Body of pancreas (tissue), 4 donors: ENCODE measurements around the gene KBTBD13. TPM values are rescaled to one million over a fixed set of nuclear protein-coding genes. Genes with fewer than 3 reads are reported as not detected.

Source experiments
- ATAC-seq: fragments of 150-250 bp; one replicate; pipeline ENCODE4 v1.9.1; 2016
- DNase-seq, 4 donors: peaks; one replicate each; pipeline ENCODE4 v3.0.0-alpha.2; 2019
- H3K27ac ChIP-seq, 4 donors: fragments of 200-600 bp; sonication (generic); 1 replicate in 3 of 4; 2 replicates in 1 of 4; pipeline versions ENCODE4 v1.5.1 to v1.6.1; 2016 to 2019; ENCODE audit warnings: mild to moderate bottlenecking in 1 of 4, mixed read lengths in 1 of 4, moderate library complexity in 1 of 4
- H3K27me3 ChIP-seq, 2 donors: fragments of 200-600 bp; sonication (generic); one replicate each; pipeline ENCODE4 v1.6.0; 2016; ENCODE audit warnings: mild to moderate bottlenecking in 1 of 2
- H3K36me3 ChIP-seq, 2 donors: fragments of 200-600 bp; sonication (generic); replicated peaks in 1 of 2; 2 replicates each; pipeline ENCODE4 v1.5.1; 2016; ENCODE audit warnings: low read depth in 2 of 2; ENCODE audit not compliant: insufficient read depth in 1 of 2
- H3K4me1 ChIP-seq: fragments of 200-600 bp; sonication (generic); one replicate; pipeline ENCODE4 v1.6.0; 2016
- H3K4me3 ChIP-seq, 2 donors: fragments of 200-600 bp; sonication (generic); 1 replicate in 1 of 2; 2 replicates in 1 of 2; pipeline ENCODE4 v1.5.1; 2016 to 2019
- H3K9me3 ChIP-seq, 3 donors: fragments of 200-600 bp; sonication (generic); 1 replicate in 2 of 3; 2 replicates in 1 of 3; pipeline ENCODE4 v1.5.1; 2016
- CTCF ChIP-seq, 7 experiments: fragments of 450-650 bp in 4 of 7; fragments of 200-600 bp in 3 of 7; sonication (generic) in 3 of 7; IDR thresholded peaks; one replicate each; pipeline ENCODE4 v1.5.1; 2016 to 2019; ENCODE audit warnings: antibody characterized with exemption in 7 of 7
- POLR2A ChIP-seq, 3 donors: fragments of 450-650 bp; IDR thresholded peaks; one replicate each; pipeline ENCODE4 v1.6.1; 2016; ENCODE audit warnings: antibody characterized with exemption in 3 of 3, mild to moderate bottlenecking in 2 of 3
- WGBS, 2 donors: methylation state at CpG; one replicate each; pipeline ENCODE4 v1.1.5; 2017; 5-methylcytosine and 5-hydroxymethylcytosine counted together
- intact Hi-C: fragments of 100-400 bp; cut with DNase I; formaldehyde crosslinking; loops from one replicate; pipeline ENCODE4 v1.15.1; 2023
- total RNA-seq, 2 donors: library from RNA; depleted of rRNA; stranded (reverse); fragments of >200 nt; gene quantifications; one replicate each; pipeline ENCODE4 v1.1.0, GENCODE V29; 2016

Gene KBTBD13
- total RNA-seq, 2 donors from 2014 or later: not detected

- H3K36me3 ChIP-seq: peaks cover 0 to 1% of the 10 kb centered on the region in 2 donors
- peaks cover 23% of the 10 kb centered on the region for H3K4me1 ChIP-seq
- intact Hi-C loops: no loop called here
- 0 to 1% methylated on average over 17 to 73 of the region's 73 CpGs for WGBS, 2 donors
- peak within 1 kb of the TSS; percentile 44 to 82 for H3K4me3 ChIP-seq
- no peaks in the 10 kb centered on the region for H3K9me3 ChIP-seq
- no peaks in the 10 kb centered on the region for H3K27me3 ChIP-seq
- DNase-seq (peak; percentile 91 to 96 (median 92)), ATAC-seq (peak; percentile 95)
- TF ChIP-seq POLR2A (IDR thresholded peaks at IDR 0.05) (peak; percentile 60 to 86 (median 81)), CTCF (IDR thresholded peaks at IDR 0.05) (peak in 2 of 7 experiments; percentile 3 to 11)
- H3K27ac ChIP-seq: peak within 1 kb of the TSS in 3 of 4 donors; percentile 27 to 72 (median 66)
Observed at GRCh38 chr15:65028921-65029735, 47.4 kb upstream of the KBTBD13 start, which contains the start of gene MTFMT. Gene MTFMT, minus strand, starts transcription at chr15:65029639. Its CDS starts 26 bp downstream, at chr15:65029613.

GRCh38 chr15:65029736-65030208, 46.8 kb upstream of the KBTBD13 start:
- TF ChIP-seq POLR2A (IDR thresholded peaks at IDR 0.05) (no peak), CTCF (IDR thresholded peaks at IDR 0.05) (no peak)
- H3K9me3 ChIP-seq: no peaks in the 10 kb centered on the region
- DNase-seq (no peak), ATAC-seq (no peak)
- 55 to 56% methylated on average over 12 of the region's 12 CpGs for WGBS, 2 donors
- no peaks in the 10 kb centered on the region for H3K27me3 ChIP-seq
- H3K4me3 ChIP-seq: peak overlapping the region in 1 of 2 donors; percentile 82
- H3K4me1 ChIP-seq: peaks cover 23% of the 10 kb centered on the region
- intact Hi-C loops: no loop called here
- H3K36me3 ChIP-seq: peaks cover 0 to 1% of the 10 kb centered on the region in 2 donors
- peak overlapping the region in 1 of 4 donors; percentile 72 for H3K27ac ChIP-seq

GRCh38 chr15:65032801-65033537, 43.6 kb upstream of the KBTBD13 start:
- DNase-seq (peak; percentile 54 to 71 (median 70)), ATAC-seq (peak; percentile 39)
- peaks cover 20% of the 10 kb centered on the region for H3K4me1 ChIP-seq
- no peak overlapping the region for H3K27ac ChIP-seq
- intact Hi-C loops: no loop called here
- 20 to 41% methylated on average over 7 to 13 of the region's 13 CpGs for WGBS, 2 donors
- TF ChIP-seq CTCF (IDR thresholded peaks at IDR 0.05) (peak; percentile 27 to 67 (median 61)), POLR2A (IDR thresholded peaks at IDR 0.05) (no peak)
- no peak overlapping the region for H3K4me3 ChIP-seq
- H3K36me3 ChIP-seq: no peaks in the 10 kb centered on the region
- H3K27me3 ChIP-seq: no peaks in the 10 kb centered on the region
- H3K9me3 ChIP-seq: no peaks in the 10 kb centered on the region

GRCh38 chr15:65033659-65034269, 42.8 kb upstream of the KBTBD13 start:
- no peaks in the 10 kb centered on the region for H3K36me3 ChIP-seq
- no peaks in the 10 kb centered on the region for H3K9me3 ChIP-seq
- intact Hi-C loops: no loop called here
- TF ChIP-seq POLR2A (IDR thresholded peaks at IDR 0.05) (no peak), CTCF (IDR thresholded peaks at IDR 0.05) (peak in 4 of 7 experiments; percentile 27 to 37 (median 32))
- no peak overlapping the region for H3K4me3 ChIP-seq
- H3K4me1 ChIP-seq: peaks cover 12% of the 10 kb centered on the region
- 10 to 12% methylated on average over 4 of the region's 4 CpGs for WGBS, 2 donors
- no peaks in the 10 kb centered on the region for H3K27me3 ChIP-seq
- H3K27ac ChIP-seq: no peak overlapping the region
- DNase-seq (no peak), ATAC-seq (no peak)
